GM19023 (cell line): Measurements from ENCODE around the gene TRPM1.

Source experiments
- ATAC-seq: cut with Tn5 transposase; IDR thresholded peaks from one replicate; pipeline ENCODE4 v1.9.1; 2021; ENCODE audit warnings: mild to moderate bottlenecking, moderate library complexity; ENCODE audit not compliant: unreplicated experiment

TRPM1 gene

DNA sequence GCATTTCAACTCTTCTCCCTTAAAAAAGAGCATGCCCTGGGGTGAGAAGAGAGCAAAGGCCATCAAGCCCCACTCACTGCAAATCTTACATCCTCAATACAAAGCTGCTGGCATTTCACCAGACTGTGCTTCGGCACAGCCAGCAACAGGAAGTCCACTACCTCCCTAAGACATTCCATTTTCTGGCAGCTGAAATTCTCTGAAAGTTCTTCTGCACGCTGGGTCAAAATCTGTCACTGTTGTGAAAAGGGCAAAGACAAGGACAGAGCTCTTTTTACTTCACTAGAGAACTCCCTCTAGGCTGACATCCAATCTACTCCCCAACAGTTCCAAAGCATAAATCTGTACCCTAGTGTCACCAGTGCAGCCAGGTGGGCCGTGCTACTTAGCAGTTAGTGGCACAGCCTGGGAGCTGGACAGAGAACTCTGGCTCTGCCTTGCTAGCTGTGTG lies 116.4 kb downstream of the TRPM1 start:
- ATAC-seq = no peak

DNA sequence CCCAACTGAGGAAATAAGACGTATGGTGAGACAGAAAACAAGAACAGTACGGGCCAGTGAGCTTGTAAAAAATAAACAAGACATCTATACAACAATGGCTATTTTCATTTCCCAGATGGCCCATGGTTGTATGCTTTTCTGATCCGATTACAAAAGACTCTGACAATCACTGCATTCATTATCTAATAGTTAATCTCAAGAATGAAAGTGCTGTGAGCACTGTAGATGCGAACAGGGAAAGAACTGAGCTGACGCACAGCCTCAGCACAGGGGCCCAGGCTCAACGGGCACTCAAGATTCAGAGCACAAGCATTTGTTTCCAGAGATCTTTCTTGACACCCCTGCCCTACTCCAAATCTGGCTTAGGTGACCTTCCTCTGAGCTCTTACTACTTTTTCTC lies 117.0 kb downstream of the TRPM1 start:
- ATAC-seq = no peak

DNA sequence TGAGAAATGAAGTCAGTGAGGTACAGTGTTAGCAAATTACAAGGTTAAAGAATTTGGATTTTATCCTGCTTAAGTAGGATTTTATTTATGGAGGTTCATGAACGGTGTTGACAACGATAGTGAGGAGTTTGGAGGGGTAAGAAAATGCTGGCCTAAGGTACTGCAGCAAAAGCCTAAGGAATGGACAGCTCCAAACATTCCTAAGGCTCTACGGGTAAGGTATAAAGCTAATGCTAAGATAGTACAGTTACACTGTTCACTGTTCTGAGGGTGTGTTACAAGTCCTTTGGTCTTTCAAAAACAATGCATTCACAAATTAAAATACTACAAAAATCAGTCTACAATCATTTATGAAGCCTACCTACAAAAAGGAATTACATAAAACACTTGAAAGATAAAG lies 117.4 kb downstream of the TRPM1 start:
- ATAC-seq = no peak

DNA sequence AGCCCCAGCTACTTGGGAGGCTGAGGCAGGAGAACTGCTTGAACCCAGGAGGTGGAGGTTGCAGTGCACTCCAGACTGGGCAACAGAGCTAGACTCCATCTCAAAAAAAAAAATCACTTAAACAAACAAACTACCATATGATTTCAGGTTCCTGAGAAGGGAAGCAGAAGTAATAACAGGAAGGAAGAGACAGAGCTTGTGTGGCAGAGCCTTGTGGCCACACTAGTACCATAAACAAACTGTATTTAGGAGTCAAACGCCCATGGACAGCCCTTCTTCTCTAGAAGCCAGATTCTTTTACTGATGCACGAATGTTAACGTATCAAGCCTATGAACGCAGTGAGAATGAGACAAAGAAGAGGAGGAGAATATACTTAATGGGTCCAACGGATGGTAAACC lies 122.1 kb downstream of the TRPM1 start:
- no peak for ATAC-seq

DNA sequence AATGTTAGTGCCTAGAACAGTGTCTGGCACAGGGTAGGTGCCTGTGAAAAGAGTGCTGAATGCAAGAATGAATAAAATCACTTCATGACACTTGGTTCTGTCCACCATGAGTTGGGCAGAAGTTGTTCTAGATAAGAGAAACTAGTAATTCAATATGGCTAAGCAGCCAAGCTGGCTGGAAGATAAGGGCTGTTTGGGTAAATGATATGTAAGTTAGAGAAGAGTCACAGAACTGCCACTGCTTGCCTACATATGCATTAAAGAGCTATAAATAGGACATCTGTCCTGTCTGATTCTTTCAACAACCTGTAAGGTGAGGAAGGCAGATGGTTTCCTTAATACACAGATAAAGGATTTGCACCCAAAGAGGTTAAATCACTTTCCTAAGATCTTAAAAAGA lies 123.2 kb downstream of the TRPM1 start:
- no peak for ATAC-seq

DNA sequence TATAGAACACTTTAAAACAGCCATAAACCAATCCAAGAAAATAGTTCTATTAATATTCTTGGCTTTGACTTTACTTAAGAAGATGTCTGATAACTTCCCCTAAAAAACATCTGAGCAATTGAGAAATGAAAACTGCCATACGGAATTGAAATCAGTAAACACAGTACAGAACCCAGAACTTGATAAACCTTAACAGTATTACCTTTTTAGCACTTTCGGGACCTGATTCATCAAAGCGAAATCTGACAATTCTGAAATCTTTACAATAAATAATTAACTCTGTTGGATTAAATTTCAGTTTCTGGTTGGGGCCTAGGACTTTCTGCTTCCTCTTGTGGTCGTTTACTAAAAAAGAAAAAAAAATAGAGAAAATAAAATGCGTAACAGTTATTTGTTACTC lies 127.4 kb downstream of the TRPM1 start:
- ATAC-seq = no peak

DNA sequence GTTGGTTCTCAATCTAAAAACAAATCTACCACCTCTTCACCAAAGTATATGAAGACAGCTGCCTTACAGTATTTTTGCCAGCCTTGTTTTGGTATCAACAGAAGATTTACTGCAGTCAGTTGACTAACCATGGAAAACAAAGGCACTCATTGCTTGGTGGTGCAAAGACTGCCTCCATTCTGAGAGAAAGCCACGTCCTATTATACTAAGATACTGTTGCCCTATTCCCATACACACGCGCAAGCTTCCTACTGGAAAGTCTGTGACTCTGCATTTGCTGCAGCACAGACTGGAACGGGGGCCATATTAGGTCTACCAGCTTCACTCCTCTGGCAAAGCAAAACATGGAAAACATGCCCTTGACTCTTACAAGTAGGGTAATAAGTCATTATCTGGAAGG lies 128.1 kb downstream of the TRPM1 start:
- ATAC-seq = no peak

DNA sequence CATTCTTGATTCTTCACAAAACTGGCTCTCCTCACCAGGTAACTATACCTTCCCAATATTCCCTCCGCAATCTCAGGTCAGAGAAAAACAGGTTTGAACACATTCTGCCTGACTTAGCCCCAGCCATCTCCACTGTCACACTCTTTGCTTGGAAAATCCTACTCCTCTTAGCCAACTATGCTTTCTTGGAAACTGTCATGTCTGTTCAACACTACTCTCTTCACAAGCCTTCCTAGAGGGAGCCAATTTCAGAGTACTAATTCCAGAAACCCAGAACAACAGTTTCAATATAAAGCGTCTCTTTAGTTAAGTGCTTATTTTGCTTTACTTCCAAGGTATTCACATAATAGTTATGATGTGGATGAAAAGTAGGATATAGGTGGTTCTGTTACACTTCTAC lies 131.8 kb downstream of the TRPM1 start:
- no peak for ATAC-seq

DNA sequence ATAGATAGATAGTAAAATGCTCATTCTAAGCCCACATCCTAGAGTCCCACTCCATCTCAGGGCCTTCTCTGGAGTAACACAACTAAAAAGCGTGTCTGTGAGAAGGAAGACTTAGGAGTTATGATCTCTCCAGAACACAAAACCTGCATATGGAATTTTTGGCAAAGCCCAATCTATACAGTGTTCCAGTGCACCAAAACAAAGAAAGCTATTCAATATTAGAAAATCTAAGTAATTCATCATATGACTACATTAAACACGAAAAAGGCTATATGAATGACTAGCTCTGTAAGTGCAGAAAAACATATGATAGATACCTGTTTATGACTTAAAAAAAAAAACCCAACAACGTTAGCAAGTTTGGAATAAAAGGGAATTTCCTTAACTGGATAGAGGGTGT lies 137.8 kb downstream of the TRPM1 start:
- no peak for ATAC-seq

DNA sequence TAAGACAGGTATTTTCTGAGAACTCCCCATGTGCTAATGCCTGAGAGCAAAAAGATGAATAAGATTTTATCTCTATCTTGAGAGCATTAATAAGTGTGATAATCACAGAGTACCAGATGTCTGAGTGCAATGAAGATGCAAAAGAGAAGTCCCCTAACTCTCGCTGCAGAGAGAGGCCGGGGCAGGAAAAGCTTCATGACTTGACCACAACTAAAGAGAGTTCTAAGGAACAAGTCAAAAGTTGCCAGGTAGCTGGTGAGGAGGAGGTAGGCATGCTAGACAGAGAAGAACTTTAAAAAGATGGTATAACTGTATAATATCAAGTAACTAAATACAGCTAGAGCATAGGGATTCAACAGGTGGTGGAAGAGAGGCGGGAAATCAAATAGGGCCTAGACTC lies 138.9 kb downstream of the TRPM1 start:
- ATAC-seq = no peak

DNA sequence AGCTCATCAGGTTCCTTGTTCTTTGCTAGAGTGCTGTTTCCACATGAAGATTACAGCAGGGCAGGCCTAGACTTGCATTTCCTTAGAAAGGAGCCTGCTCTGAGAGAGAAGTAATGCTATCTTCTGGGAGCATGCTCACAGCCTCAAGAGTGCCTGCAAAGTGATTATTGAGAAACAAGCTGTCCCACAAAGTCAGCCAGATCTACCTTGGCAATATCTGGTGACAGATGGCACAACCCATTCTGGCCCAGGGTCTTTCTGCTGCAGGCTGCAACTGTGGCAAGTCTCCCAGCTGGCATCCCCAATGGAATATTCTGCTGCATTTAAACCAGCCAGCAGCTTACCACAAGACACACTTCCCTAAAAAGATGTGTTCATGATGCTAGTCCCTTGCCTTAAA lies 139.4 kb downstream of the TRPM1 start:
- no peak for ATAC-seq

DNA sequence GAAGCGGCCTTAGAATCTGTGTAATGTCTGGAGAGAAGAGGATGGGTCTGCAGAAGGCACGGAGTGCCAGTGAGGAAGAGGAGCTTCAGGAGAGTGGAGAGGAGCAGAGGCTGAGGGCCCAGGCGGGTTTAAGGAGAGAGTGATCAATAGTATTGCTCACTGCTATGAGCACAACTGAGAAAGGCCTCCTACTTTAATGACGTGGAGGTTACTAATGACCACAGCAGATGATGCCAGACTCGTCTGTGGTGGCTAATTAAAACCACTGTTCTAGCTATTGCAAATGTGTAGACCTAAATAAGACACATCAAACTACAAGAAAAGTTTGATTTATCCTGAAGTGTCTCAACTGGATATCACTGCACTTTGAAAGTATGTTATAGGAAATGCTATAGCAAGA lies 143.3 kb downstream of the TRPM1 start:
- ATAC-seq = no peak

DNA sequence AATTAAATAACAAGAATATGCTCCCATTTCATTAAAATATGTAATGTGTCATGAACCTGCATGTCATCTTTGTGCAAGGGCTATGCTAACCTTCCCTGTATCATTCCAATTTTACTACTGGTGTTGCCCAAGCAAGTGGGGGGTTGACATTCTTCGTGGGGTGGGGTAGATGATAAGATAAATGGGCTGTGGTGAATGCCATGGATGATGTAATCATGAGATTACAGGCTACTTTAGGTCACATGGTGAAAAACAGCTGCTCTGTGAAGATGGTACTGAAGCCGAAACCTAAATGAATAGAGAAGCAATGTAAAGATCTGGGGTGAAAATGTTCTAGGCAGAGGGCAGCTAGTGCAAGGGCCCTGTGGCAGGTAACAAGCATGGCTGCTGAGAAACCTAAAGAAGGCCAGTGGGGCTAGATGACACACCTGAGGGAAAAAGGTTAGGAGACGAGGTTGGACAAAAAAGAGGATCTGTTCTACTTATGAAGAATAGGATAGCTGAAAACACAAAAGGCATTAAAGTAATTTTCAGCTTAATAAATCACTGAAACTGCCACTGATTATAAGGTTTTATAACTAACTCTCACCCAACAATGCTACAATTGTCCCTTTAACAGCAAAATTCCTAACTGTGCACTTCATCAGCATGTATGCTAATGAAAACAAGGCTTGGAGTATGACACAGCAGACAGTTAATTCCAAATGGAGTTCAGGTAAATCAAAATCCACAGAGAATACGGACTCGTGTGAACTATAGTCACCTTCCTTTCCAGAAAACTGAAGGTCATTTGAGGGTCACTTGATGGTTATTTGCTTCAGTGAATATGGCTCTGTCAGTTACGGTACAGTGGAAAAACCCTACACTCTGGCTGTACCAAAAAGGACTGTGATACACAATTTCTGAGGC lies 145.1 kb downstream of the TRPM1 start:
- ATAC-seq = no peak

DNA sequence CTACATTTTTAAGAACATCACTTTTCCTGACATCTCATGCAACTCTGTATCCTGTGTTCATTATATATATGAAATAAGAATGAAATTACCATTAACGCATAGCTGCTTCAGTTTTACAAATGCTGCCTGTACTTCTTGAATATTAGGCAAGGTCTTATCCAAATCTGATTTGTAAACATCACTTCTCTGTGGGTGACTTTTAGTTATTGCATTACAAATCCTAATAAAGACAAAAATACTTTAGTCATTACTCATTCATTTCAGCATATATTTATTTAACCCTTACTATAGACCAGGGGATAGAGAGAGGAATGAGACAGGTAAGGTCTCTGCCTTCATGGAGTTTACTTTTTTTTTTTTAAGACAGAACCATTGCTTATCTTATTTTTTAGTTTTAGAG lies 146.9 kb downstream of the TRPM1 start:
- no peak for ATAC-seq

DNA sequence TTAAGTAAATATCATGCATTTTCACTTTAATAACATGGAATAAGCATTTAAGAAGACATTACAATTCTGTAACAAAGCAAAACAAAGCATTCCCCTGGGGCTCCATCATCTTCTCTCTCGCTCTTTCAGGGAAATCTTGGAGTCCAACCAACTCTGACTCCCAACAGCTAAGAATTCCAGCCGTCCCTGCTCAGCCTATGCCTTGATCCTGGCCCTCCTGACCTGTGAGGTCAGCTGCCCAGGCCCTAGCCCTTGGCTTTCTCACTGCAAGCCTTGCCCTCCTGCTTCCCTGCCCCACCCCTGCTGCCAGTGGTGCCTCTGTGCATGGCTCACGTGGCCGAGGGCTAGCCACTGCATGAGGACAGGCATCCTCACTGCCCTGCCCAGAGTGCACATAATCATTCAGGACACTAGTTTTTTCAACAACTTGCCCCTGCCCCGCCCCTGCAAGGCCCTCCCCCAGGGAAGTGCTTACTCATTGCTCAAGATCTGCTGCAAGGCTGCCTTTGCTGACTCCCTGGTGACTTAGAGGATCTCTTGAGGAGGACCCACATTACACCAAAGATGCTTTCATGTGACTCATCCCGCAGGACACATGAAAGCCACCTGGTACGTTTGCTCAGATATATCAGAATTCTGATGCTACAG lies 147.7 kb downstream of the TRPM1 start:
- no peak for ATAC-seq

DNA sequence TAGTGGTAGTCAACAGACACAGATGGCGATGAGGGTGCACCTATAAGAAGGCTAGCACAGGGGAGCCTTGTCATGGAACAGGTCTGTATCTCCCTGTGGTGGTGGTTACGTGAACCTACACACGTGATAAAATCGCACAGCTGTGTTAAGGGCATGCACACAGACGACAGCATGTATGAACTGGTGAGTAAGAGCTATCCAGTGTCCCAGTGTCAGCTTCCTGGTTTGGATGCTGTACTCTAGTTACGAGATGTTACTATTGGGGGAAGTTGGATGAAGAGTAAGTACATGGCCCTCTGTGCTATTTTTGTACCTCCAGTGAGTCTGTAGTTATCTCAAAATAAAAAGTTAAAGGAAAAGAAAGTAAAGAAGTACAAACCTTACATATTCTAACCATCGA lies 148.3 kb downstream of the TRPM1 start:
- no peak for ATAC-seq
